ENCODE data around the gene TBX5.

DNA sequence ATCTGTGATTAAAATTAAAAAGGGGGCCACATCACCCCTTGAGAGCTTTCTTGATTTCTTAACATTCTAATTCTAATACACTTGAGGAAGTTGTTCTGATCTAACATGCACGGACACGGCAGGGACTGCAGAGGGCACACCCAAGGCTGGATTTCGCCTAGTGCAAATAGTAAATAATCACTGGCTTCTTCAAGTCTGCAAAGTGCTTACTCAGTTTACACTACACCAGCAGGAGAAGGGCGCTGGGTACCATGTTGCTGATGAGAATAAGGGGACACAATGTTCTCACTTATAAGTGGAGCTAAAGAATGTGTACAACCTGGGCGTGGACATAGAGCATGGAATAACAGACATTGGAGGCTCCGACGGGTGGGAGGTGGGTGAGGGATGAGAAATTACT is 34.2 kb downstream of the TBX5 start:
- TF ChIP-seq EZH2phosphoT487 (IDR thresholded peaks at IDR 0.05; ENCODE audit: borderline replicate concordance, low read depth) (no peak), POLR2AphosphoS5 (IDR thresholded peaks at IDR 0.05; ENCODE audit: low read depth, low read length) (no peak), CTCF (IDR thresholded peaks at IDR 0.05) (no peak), MAX (IDR thresholded peaks at IDR 0.05; ENCODE audit: low read depth) (no peak)

Data from SK-N-SH (cell line).